GM10847 (cell line): ENCODE measurements around the gene WBP2NL.

Experiments used
- POLR2A ChIP-seq: IDR thresholded peaks from 2 replicates; pipeline ENCODE4 v1.6.1; 2011; ENCODE audit not compliant: insufficient read length; ENCODE audit errors: extremely low read depth

Gene WBP2NL

DNA sequence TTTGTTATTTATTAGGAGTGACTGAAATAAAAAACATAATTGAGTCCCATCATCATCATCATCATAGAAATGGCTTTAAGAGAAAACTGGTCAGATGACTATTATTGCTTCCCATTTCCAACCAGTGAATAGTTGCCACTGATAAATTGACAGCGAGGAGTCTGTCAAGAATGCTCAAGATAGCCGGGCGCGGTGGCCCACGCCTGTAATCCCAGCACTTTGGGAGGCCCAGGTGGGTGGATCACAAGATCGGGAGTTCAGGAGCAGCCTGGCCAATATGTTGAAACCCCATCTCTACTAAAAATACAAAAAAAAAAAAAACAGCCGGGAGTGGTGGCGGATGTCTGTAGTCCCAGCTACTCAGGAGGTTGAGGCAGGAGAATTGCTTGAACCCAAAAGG lies 1.9 kb downstream of the WBP2NL start:
- TF ChIP-seq POLR2A: no peak

GRCh38 chr22:42001121-42001520 lies 2.5 kb downstream of the WBP2NL start:
- TF ChIP-seq POLR2A: no peak

- TF ChIP-seq POLR2A: no peak
Observed at GRCh38 chr22:42001706-42002105, 3.1 kb downstream of the WBP2NL start.

GRCh38 chr22:42007922-42008321 lies 9.3 kb downstream of the WBP2NL start:
- TF ChIP-seq POLR2A: no peak

- TF ChIP-seq POLR2A: no peak
Observed at GRCh38 chr22:42010778-42011177, 12.2 kb downstream of the WBP2NL start.

DNA sequence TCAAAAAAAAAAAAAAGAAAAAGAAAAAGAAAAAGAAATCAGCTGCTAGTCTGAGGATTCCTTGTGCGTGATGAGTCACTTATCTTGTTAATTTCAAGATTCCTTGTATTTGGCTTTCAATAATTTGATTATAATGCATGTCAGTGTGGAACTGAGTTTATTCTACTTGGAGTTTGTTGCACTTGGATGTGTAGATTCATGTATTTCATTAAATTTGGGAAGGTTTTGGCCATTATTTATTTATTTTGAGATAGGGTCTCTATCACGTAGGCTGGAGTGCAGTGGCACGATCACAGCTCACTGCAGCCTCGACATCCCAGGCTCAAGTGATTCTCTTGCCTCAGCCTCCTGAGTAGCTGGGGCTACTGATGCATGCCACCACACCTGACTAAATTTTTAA lies 14.8 kb downstream of the WBP2NL start:
- no peak for TF ChIP-seq POLR2A

DNA sequence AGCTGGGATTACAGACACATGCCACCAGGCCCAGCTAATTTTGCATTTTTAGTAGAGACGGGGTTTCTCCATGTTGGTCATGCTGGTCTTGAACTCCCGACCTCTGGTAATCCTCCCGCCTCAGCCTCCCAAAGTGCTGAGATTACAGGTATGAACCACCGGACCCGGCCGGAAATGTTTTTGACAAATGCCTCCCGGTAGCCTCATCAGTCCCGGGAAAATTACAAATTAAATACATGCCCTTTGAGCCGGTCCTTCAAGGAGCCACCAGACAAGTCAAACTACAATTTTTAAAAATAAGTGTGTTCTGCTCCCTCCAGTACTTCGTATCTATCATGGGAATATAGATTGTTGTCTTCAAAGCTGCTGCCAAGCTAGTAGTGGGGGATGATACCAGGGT lies 17.5 kb downstream of the WBP2NL start:
- TF ChIP-seq POLR2A: no peak

DNA sequence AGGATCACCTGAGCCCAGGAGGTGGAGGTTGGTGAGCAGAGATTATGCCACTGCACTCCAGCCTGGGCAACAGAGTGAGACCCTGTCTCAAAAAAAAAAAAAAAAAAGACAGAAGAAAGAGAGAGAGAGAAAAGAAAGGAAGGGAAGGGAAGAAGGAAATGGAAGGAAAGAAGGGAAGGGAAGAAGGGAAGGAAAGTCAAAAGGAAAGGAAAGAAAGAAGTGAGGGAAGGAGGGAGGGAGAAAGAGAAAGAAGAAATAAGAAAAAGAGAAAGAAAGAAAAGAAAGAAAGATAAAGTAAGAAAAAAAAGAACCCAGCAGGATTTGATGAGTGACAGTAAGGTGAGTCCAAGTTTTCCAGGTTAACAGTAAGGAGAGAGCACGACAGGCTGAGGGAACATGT lies 19.6 kb downstream of the WBP2NL start:
- no peak for TF ChIP-seq POLR2A

DNA sequence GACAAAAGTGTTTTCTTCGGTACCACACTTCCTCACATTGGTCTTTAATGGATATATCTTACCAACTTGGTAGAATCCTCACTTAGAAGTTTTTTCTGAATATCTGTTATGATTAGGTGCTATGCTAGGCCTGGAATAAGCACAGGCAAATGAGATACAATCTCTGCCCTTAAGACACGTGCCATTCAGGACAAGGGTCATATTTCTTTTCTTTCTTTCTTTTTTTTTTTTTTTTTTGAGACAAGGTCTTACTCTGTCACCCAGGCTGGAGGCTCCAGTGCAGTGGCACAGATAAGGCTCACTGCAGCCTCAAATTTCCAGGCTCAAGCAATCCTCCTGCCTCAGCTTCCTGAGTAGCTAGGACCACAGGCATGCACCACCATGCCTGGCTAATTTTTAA lies 23.0 kb downstream of the WBP2NL start:
- no peak for TF ChIP-seq POLR2A

DNA sequence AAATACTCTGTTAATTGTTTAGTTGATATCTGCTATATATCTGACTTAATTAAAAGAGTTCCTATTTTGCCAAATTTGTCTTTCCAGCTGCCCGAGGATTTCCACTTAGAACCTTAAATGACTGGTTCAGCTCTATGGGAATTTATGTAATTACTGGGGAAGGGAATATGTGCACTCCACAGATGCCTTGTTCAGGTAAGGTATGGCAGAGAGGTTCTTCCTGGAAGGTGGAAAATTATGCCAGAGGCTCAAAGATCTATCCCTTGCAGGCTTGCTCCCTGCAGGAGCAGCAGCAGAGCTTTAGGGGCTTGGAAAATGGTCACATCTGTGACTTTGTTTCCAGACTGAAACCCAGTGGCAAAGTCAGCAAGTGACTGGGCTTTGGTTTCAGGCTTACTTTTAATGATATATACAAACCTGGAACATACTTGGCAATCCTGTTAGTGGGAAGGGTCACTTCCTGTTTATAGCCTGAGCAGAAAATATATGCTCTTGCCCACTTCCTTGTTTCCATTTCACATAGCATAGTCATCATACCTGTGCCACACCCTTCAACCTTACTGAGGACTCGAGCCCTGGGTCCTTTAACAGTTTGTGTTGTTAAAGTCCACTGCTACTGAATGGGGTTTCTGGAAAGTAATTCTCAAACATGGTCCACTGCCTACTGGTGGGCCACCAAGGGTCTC lies 23.7 kb downstream of the WBP2NL start:
- no peak for TF ChIP-seq POLR2A

DNA sequence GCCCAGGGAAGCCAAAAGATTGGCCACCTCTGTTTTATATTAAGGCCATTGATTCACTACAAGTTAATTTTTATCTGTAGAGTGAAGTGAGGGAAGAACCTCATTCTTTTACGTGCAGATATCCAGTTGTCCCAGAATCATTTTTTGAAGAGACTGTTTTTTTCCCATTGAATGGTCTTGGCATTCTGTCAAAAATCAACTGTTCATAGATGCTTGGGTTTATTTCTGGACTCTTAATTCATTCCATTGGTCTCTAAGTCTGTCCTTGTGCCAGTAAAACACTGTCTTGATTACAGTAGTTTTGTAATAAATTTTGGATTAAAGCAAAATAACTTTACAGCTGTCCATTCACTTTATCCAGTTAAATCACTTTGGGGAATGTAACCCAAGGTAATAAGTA lies 26.8 kb downstream of the WBP2NL start:
- TF ChIP-seq POLR2A: no peak

DNA sequence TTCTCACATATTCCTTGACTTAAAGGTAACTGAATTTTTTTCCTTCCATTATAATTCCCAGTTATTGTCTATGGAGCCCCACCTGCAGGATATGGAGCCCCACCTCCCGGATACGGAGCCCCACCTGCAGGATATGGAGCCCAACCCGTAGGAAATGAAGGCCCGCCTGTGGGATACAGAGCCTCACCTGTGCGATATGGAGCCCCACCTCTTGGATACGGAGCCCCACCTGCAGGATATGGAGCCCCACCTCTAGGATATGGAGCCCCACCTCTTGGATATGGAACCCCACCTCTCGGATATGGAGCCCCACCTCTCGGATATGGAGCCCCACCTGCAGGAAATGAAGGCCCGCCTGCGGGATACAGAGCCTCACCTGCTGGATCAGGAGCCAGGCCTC lies 28.1 kb downstream of the WBP2NL start:
- no peak for TF ChIP-seq POLR2A

- TF ChIP-seq POLR2A: no peak
Observed at GRCh38 chr22:42033263-42034181, 34.9 kb downstream of the WBP2NL start.

- no peak for TF ChIP-seq POLR2A
Observed at GRCh38 chr22:42035256-42035655, 36.7 kb downstream of the WBP2NL start.

DNA sequence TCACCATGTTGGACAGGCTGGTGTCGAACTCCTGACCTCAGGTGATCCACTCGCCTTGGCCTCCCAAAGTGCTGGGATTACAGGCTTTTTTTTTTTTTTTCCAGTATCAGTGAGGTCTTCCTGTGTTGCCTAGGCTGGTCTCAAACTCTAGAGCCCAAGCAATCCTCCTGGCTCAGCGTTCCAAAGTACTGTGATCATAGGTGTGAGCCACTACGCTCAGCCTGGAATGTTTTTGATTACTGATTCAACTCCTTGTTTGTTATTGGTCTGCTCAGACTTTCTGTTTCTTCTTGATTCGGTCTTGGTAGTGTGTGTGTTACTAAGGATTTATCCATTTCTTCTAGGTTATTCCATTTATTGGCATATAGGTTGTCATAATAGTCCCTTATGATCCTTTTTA lies 40.7 kb downstream of the WBP2NL start:
- TF ChIP-seq POLR2A: no peak

GRCh38 chr22:42041784-42042183 lies 43.2 kb downstream of the WBP2NL start:
- TF ChIP-seq POLR2A: no peak
